OCI-M2 (cell line): ENCODE results near the gene SLC22A16.
"Not testable (repeated sequence)": the region's sequence is repeated elsewhere in the genome, so short reads cannot be mapped to it uniquely, and the experiment has no call there.

ENCODE experiments used
- DNase-seq: peaks from one replicate; lab custom pipeline; 2025; ENCODE audit not compliant: unreplicated experiment; lab: John Stamatoyannopoulos, UW

SLC22A16 gene, protein sequence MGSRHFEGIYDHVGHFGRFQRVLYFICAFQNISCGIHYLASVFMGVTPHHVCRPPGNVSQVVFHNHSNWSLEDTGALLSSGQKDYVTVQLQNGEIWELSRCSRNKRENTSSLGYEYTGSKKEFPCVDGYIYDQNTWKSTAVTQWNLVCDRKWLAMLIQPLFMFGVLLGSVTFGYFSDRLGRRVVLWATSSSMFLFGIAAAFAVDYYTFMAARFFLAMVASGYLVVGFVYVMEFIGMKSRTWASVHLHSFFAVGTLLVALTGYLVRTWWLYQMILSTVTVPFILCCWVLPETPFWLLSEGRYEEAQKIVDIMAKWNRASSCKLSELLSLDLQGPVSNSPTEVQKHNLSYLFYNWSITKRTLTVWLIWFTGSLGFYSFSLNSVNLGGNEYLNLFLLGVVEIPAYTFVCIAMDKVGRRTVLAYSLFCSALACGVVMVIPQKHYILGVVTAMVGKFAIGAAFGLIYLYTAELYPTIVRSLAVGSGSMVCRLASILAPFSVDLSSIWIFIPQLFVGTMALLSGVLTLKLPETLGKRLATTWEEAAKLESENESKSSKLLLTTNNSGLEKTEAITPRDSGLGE

DNA sequence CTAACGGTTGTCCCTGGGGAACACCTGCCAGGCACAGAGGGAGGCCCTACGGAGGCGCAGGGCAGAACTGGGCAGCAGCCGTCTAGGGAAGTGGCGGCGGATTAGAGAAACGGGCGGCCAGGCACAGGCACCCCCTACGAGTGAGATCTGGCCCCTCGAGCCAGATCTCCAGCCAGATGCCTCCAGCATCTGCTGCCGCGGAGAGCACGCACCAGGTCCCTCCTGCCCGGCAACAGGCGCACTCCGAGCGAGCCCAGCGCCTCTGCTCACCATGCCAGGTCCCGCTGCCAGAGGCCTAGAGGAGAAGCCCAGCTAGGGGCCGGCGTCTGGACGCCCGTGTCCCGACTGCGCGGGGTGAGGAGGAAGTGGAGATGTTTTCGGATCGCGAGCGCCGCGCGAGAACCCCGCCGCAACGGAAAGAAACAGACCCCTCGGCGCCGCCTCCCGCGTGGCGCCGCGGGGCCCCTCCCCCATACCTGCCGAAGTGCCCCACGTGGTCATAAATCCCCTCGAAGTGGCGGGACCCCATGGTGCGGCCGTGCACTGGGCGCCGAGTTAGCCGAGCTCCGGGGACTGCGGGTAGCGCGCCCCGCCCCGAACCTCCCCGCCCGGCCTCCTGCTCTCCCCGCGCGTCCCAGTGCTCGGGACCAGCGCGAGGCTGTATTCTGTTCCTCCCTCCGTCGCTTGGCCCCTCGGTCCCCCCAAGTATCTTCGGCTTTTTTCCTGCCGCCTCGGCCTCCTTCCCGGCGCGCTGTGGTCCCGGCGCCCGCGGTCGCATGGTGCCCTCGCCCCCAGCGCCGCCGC is at the start of gene SLC22A16:
TSS of gene SLC22A16 (minus strand) at position 568 of the 804 bp plus-strand sequence. CDS start at position 529, 39 bp downstream.
- no peak for DNase-seq

DNA sequence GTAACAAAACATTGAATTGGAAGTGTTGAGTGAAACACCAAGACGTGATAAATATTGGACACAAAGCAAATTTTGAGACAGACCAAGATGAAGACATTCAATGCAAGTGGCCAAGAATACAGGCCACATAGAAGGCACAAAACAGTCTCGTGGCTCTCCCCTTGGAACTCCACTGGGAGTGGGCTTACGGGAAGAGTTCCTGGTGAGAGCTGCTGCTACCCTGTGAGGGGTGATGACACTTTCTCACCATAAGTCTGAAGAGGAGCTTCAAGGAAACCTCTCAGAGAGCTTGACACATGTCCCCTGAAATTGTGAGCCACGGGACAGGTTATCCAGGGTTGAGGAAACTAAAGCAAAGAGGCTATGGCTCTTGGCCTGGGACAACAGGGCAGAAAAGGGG is 48.6 kb upstream of the SLC22A16 start:
- DNase-seq = no peak

DNA sequence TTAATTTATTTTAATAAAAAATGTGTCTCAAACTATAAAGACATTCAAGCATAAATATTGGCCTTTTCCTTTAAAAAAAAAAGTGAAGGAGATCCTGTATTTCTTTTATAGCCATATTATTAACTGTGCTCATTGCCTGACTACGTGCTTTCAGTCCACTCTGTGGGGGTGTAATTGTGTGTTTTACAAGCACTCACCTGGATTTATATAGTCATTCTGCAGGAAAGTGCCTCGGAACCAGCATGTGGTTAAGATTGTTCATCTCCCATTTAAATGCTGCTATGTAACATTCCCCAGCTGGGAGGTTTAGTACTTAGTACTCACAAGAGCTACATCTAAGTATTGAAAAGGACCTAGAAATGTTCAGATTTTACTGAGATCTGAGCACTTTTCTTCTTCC is 47.9 kb upstream of the SLC22A16 start:
- DNase-seq = no peak

DNA sequence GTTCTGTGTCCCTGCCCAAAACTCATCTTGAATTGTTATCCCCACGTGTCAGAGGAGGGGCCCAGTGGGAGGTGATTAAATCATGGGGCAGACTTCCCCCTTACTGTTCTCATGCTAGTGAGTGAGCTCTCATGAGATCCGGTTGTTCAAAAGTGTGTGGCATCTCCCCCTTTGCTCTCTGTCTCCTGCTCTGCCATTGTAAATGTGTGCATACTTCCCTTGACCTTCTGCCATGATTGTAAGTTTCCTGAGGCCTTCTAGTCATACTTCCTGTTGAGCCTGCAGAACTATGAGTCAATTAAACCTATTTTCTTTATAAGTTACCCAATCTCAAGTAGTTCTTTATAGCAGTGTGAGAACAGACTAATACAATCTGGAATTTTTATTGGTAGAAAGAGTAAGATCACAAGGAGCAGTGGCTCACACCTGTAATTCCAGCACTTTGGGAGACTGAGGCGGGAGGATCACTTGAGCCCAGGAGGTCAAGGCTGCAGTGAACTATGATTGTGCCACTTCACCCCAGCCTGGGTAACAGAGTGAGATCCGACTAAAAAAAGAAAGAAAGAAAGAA is 47.1 kb upstream of the SLC22A16 start:
- DNase-seq = no peak

DNA sequence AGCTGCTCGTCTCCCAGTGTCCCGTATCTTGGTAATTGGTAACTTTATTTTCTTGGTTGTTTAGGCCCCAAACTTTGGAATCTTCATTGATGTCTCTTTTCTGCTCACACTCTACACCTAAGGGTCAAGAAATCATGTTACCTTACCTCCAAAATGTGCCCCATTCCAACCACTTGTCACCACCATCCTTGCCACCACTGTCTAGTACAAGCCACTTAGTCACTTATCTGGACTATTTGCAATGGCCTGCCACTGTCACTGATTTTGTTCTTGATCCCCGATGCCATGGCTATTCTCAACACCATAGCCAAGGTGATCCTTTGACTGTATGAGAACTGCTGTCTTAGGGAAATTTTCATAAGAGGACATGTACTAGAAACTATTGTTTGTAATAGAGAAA is 46.0 kb upstream of the SLC22A16 start:
- DNase-seq = no peak

DNA sequence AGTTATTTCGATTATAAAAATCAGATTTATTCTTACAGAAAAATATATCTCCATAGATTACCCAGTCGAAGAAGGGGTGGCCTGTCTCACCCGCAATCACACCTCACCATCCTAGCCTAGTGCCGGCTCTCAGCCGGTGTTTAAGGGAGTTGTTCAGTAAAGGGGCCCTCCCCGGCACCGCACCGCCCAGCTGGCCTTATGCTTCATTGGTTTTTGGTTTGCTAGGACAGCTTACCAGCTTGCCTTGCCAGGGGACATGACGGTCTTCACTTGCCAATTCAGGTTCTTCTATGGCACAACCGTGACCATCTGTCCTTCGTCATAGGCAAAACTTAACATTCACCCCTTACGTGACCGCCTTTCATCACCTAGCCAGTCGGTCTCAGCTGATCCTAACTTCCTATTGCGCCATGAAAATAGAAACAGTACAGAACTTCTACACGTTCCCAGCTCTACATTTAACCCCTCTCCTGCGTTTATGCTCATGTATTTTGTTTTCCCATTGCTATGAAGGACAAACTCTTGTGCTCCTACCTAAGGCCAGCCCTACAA is 44.7 kb upstream of the SLC22A16 start:
- no peak for DNase-seq

DNA sequence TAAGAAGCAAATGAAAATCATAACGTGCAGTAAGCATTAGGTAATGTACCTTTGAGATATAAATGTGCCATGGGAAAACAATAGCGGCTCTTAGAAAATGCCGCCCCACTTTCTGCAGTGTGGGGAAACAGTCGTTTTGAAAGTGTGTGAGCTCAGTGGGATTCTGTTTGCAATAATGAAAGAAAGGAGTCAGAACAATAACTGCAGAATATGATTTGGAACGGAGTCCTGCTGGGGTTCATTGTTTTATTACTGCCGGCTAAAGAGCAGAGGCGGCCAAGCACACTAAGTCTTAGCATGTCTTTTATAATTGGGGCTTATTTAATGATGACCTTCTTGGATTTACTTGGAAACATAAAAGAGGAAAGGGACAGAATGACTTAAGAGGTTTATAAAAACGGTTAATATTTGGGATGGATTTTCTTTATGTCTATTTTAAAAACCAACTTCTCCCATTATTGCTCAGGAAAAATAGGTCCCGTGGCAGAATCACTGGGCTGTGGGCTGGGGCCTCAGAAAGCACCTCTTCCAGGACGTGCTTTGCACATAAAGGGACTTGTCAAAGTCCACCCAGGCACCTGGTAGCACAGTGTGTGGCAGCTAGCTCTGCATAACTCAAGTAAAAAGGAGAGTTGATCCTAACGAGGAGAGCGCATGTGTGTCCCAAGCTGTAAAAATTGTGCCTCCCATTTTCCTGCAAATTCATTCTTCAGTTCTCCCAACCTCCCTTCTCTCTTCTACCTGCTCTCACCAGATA is 44.0 kb upstream of the SLC22A16 start:
- DNase-seq = no peak

DNA sequence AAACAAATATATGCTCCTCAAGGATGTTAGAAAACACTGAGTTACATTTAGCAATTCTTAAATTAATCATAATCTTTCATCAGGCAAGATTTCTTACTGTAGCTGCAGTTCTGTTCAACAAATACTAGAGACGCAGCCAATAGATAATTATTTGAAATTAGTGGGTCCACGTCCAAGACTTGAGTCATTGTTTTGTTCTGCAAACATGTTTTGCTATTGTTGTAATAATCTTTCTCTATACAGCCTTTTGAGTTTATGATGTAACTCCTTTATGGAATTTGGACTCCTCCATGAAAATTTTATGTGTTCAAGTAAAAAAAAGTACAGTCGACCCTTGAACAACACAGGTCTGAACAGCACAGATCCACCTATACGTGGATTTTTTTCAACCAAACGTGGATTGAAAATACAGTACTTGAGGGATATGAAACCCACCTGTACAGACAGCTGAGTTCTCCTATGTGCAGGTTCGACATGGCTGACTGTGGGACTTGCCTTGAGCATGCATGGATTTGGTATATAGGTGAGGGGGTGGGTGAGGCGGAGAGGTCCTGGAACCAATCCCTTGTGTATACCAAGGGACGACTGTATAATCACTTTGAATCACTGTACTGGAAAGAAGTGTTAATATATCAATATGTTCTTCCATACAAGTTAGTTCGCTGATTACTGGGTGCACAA is 41.3 kb upstream of the SLC22A16 start:
- no peak for DNase-seq

DNA sequence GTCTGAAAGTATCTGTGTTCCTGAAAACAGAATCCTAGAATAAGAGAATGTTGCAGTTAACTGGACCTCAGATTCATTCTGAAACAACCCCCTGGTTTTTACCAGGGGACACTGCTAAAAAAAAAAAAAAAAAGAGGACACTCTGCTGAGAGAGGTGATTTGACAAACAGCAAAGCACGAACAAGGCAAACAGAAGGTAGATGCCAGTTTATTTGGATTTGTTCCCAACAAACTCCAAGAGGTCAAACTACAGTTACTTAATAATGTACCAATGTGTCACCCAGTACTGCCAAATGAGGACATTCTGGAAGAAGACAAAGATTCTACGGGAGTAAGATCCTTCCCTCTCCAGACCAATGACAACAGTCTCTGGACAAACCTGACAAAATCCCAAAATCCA is 40.6 kb upstream of the SLC22A16 start:
- DNase-seq = no peak

DNA sequence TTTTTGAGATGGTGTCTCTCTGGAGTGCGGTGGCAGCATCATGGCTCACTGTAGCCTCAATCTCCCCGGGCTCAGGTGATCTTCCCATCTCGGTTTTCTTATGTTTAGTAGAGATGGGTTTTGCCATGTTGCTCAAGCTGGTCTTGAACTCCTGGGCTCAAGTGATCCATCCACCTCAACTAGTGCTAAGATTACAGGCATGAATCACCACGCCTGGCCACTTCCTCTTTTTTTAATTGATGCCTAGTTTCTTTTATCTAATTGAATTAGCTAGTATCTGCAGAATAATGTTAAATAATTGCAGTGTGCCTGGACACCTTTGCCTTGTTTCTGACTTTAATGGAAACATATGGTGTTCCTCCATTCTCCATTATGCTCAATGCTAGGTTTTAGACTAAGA is 38.4 kb upstream of the SLC22A16 start:
- DNase-seq = no peak

DNA sequence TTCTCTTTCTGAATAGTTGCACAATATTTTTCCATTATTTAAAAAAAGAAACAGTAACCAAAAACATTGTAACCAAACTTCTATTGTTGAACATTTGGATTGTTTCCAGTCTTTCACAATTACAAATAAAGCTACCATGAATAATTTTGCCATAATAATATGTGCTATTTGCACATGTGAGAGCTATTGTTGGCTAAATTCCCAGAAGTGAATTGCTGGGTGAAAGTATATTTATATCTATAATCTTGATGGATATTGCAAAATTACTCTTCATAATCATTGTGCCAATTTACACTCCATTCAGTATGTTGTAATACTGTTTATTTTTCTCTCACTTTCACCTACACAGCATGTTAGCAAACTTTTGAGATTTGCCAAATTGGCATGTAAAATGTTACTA is 36.6 kb upstream of the SLC22A16 start:
- no peak for DNase-seq

DNA sequence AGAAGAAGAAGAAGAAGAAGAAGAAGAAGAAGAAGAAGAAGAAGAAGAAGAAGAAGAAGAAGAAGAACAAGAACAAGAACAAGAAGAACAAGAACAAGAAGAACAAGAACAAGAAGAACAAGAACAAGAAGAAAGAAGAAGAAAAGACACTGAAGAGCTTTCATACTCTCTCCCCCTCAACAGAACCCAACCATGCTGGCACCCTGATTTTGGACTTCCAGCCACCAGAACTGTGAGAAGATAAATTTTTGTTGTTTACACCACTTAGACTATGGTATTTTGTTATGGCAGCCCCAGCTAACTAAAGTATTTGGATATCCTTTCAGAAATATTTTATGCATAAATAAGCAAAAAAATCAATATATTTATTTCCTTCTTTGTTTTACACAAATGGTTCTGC is 36.1 kb upstream of the SLC22A16 start:
- not testable (repeated sequence) for DNase-seq

DNA sequence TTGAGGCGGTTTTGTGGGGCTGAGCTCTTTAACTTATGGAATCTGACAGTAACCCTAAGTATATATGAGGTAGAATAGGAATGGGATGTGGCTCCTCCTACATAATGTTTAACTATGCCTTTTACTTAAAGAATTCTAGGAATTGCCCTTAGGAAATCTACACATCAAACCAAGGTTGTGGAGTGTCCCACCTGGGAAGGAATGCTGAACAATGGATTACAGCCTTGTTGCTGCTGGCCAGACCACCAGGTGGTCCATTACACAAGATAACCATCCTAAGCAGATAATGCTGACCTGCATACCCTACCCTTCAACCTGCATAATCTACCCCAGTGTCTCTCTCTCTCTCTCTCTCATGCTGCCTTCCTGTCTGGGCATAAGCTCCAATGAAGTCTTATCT is 35.0 kb upstream of the SLC22A16 start:
- no peak for DNase-seq

DNA sequence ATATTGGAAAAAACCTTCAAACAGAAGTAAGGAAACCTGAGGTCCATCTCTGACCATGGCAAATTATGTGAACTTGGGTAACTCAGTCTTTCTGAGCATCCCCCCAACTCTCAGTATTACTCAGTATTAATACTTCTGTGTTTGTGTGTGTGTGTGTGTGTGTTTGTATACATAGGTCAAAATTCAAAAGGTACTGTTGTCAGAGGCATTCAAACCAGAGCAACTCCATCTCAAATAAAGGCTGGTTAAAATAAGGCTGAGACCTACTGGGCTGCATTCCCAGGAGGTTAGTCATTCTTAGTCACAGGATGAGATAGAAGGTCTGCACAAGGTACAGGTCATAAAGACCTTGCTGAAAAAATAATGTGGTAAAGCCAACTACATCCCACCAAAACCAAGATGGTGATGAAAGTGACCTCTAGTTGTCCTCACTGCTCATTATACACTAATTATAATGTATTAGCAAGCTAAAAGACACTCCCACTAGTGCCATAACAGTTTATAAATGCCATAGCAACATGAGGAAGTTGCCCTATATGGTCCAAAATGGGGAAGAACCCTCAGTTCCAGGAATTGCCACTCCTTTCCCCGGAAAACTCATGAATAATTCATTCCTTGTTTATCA is 33.3 kb upstream of the SLC22A16 start:
- DNase-seq = no peak

DNA sequence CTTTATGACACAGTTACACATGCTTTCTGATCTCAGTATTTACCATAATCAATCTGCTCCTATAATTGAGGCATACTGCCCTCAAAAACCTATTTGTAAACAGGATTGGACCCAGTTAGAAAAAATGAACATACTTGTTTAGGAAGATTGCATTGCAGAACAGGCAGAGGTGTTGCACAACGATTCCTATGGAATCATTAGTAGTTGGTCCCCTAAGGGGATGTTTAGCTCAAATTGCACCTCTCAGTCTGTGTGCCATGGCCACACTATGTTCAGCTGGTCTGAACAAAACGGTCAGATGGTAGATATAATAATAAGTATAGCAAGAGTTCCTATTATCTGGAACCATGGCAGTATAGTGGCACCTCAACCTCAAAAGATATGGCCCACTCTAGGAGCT is 28.5 kb upstream of the SLC22A16 start:
- DNase-seq = not testable (repeated sequence)

DNA sequence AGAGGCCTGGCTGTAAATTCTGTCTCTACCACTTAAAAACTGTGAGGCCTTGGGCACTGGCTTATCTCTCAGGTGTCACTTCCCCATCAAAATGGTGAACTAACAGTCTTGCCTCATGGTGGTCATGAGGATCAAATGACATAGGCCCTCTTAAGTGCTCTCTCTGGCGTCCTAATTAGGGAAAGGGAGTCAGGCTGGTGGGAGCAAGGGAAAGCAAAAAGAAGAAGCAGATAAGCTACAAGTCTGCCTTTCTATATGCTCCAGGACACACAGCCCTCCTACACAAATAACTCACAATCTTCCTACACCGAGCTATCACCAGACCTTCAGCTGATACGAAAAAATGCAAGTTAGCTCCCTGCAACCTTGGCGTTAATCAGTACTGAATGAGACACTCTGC is 19.5 kb upstream of the SLC22A16 start:
- DNase-seq = no peak

DNA sequence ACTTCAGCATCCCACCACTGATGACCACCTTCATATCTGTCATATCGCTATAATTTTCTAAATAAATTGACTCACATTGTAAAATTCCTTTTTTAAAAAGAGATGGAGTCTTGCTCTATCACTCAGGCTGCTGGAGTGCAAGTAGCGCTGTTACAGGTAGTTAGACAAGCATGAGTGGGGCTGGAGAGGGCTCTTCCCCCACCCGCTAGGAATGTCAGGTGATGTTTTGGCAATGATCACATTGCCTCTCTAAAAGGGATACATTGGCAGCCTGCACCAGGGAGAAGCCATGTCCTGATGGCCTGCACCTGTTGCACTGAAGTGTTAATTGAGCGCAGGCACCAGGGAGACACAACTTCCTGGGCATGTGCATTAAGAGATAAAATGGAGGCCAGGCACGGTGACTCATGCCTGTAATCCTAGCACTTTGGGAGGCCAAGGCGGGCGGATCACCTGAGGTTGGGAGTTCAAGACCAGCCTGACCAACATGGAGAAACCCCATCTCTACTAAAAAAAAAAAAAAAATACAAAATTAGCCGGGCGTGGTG is 16.9 kb upstream of the SLC22A16 start:
- no peak for DNase-seq

DNA sequence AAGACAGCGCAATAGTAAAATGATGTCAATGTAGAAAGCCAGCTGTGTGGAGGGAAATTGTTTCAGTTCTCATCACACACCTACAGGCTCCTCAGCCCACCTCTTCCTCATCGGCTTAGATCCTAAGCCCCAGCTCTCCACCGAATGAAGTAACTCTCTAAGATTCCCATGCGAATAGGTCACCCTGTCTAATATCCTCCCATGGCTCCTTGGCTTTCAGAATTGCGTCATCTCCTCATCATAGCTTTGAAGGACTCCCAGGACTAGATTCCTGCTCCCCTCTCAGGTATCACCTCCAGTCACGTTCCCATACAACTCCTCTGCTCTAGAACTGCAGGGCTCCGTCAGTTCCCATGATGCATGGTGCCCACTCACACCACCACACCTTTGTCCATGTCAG is 16.2 kb upstream of the SLC22A16 start:
- no peak for DNase-seq

DNA sequence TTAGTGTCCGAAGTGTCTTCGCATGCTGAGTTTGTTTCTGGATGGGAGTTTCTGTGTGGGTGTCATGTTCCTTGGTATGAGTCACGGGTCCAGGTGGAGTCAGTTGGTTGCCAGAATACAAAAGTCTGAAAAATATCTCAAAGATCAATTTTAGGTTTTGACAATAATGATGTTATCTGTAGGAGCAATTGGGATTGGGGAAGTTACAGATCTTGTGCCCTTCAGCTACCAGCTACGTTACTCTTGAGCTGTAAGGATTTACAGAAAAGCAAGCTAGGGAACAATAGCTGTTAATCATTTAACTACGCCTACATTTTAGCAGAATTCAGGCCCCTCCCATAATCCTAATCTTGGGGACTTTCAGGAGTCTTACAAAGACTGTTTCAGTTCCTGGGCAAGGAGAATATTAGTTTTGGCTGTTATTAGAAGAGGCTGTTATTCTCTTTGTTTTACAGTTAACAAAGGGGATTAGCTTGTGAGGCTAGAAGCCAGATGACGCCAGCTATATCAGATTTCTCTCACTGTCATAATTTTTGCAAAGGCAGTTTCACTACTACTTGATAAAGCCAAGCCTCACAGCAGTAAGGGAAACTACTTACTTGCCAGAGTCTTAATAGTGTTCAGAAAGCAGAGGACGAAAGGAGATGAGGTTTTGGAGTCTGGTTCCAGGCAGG is 15.4 kb upstream of the SLC22A16 start:
- DNase-seq = no peak
